ENCODE data around the gene CCZ1B.
"Not testable (repeated sequence)": the region's sequence is repeated elsewhere in the genome, so short reads cannot be mapped to it uniquely, and the experiment has no call there.

DNA sequence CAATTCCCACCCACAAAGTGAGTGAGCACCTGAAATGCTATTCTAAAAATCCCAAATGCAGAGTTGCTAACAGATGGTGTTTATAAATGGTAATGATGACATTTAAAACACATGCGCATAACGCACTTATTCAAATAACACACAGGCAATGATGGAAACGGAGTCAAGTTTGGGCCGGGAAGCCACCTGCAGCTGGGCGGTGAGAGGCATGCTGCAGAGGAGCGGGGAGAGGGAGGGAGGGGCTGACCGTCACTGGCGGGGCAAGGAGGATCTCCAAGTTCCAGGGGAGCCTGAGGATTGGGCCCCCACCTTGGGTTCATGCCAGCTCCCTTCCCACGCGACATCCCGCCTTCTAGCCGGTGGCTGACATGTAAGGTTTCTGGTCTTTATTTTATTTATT is 64.9 kb downstream of the CCZ1B start:
- TF ChIP-seq POLR2A (IDR thresholded peaks at IDR 0.05) = not testable (repeated sequence)
- TF ChIP-seq, protein P1, sequence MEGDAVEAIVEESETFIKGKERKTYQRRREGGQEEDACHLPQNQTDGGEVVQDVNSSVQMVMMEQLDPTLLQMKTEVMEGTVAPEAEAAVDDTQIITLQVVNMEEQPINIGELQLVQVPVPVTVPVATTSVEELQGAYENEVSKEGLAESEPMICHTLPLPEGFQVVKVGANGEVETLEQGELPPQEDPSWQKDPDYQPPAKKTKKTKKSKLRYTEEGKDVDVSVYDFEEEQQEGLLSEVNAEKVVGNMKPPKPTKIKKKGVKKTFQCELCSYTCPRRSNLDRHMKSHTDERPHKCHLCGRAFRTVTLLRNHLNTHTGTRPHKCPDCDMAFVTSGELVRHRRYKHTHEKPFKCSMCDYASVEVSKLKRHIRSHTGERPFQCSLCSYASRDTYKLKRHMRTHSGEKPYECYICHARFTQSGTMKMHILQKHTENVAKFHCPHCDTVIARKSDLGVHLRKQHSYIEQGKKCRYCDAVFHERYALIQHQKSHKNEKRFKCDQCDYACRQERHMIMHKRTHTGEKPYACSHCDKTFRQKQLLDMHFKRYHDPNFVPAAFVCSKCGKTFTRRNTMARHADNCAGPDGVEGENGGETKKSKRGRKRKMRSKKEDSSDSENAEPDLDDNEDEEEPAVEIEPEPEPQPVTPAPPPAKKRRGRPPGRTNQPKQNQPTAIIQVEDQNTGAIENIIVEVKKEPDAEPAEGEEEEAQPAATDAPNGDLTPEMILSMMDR (IDR thresholded peaks at IDR 0.05) = not testable (repeated sequence)

Measured in adrenal gland (tissue), 5 donors.